Stimulated activated CD4-positive, alpha-beta T cell treated with anti-CD3 and anti-CD28 coated beads, Interleukin-15, amount 100 ng/mL, for 1 hour (primary cell): ENCODE results near the gene SLC35G4.
"Not testable (repeated sequence)": the region's sequence is repeated elsewhere in the genome, so short reads cannot be mapped to it uniquely, and the experiment has no call there.

Experiments
- DNase-seq, 2 donors: peaks; one replicate each; pipeline ENCODE4 v3.0.0-alpha.2; 2020; ENCODE audit warnings: low read depth in 1 of 2, low spot score in 1 of 2

The SLC35G4 gene

GRCh38 chr18:11613611-11614010 lies 4.2 kb downstream of the SLC35G4 start:
- DNase-seq, result not testable (repeated sequence)

- not testable (repeated sequence) for DNase-seq
These were observed 4.6 kb downstream of the SLC35G4 start for GRCh38 chr18:11614042-11614441.

- DNase-seq, result not testable (repeated sequence)
These were observed 5.6 kb downstream of the SLC35G4 start for GRCh38 chr18:11614981-11615380.

- DNase-seq, result not testable (repeated sequence)
These were observed 37.9 kb downstream of the SLC35G4 start for GRCh38 chr18:11647310-11647709.

GRCh38 chr18:11647804-11648203 lies 38.4 kb downstream of the SLC35G4 start:
- not testable (repeated sequence) for DNase-seq

- no peak for DNase-seq
These were observed 40.4 kb downstream of the SLC35G4 start for GRCh38 chr18:11649839-11650238.

GRCh38 chr18:11651899-11652298 lies 42.5 kb downstream of the SLC35G4 start:
- no peak for DNase-seq

- no peak for DNase-seq
These were observed 44.1 kb downstream of the SLC35G4 start for GRCh38 chr18:11653521-11653920.

GRCh38 chr18:11654736-11655605 lies 45.6 kb downstream of the SLC35G4 start:
- DNase-seq, result peak in 1 of 2 donors; percentile 33

GRCh38 chr18:11655606-11655932 lies 46.2 kb downstream of the SLC35G4 start:
- DNase-seq, result no peak

- DNase-seq, result no peak
These were observed 47.8 kb downstream of the SLC35G4 start for GRCh38 chr18:11657152-11657551.

- DNase-seq, result no peak
These were observed 48.2 kb downstream of the SLC35G4 start for GRCh38 chr18:11657554-11657953.

GRCh38 chr18:11658019-11658418 lies 48.6 kb downstream of the SLC35G4 start:
- no peak for DNase-seq

- DNase-seq, result no peak
These were observed 49.6 kb downstream of the SLC35G4 start for GRCh38 chr18:11658989-11659388.
